ENCODE measurements around the gene PZP. TPM values are rescaled to one million over a fixed set of nuclear protein-coding genes. Genes with fewer than 3 reads are reported as not detected.

Gene PZP
- total and polyA plus RNA-seq, 2 of the 8 experiments (the other 6 are each of a cell fraction or from before 2014, with no cell fraction given) = 0.08 TPM; not detected in 1

DNA sequence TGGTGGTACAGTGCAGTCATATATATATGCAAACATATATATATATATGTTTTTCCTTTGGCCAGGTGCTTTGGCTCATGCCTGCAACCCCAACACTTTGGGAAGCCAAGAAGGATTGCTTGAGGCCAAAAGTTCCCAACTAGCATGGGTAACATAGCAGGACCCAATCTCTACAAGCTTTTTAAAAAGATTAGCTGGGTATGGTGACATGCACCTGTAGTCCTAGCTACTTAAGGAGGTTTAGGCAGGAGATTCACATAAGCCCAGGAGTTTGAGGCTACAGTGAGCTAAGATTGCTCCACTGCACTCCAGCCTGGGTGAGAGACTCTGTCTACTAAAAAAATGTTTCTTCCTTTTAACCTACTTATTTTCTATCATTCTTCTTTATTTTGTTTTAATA, 10.2 kb downstream of the PZP start:
- ChIA-PET CTCF (ENCODE audit: partially characterized antibody) (interaction anchor here (1.0 kb wide), 1 partner anchor 8 kb away, joined by 3 read pairs; no protein-coding TSS in a partner anchor), POLR2A (ENCODE audit: partially characterized antibody) (no interaction called here)
- Histone ChIP-seq H3K4me3 (ENCODE audit: extremely low read depth in 1 of 4, insufficient read depth in 2 of 4, low read depth in 3 of 4, low read length in 4 of 4) (no peak overlapping the region), H3K23ac (ENCODE audit: insufficient read length) (no peak overlapping the region), H3K4me1 (replicated peaks in 1 of 4; ENCODE audit: control insufficient read depth in 3 of 4, insufficient read depth in 4 of 4, low read length in 3 of 4) (no peaks in the 10 kb centered on the region), H2BK12ac (ENCODE audit: low read depth, low read length) (no peak overlapping the region), H3K9ac (replicated peaks in 1 of 4; ENCODE audit: extremely low read depth in 1 of 4, low read depth in 3 of 4, low read length in 3 of 4) (no peak overlapping the region), H4K8ac (ENCODE audit: extremely low read depth, insufficient read depth, low read length) (no peak overlapping the region), H2BK20ac (ENCODE audit: low read length) (no peak overlapping the region), H3K4me2 (ENCODE audit: insufficient read depth in 1 of 2, low read depth in 2 of 2, low read length in 2 of 2) (no peak overlapping the region), H3K27me3 (replicated peaks in 1 of 4; ENCODE audit: control insufficient read depth in 3 of 4, extremely low read depth in 1 of 4, insufficient read depth in 3 of 4, low read length in 3 of 4) (no peaks in the 10 kb centered on the region), H3K56ac (replicated peaks; ENCODE audit: insufficient read length, low read depth, low read length) (no peak overlapping the region), H3K4ac (replicated peaks; ENCODE audit: insufficient read length, low read depth, low read length) (no peak overlapping the region), H2AFZ (ENCODE audit: low read length) (no peak overlapping the region), H2AK5ac (ENCODE audit: low read depth, low read length) (no peak overlapping the region), H4K91ac (replicated peaks; ENCODE audit: insufficient read length, low read length) (no peak overlapping the region), H4K5ac (ENCODE audit: insufficient read length, low read depth, low read length) (no peak overlapping the region), H3K79me1 (ENCODE audit: low read depth, low read length) (no peaks in the 10 kb centered on the region), H3K9me3 (ENCODE audit: insufficient read depth in 2 of 2, low read depth in 1 of 2, low read length in 1 of 2) (no peaks in the 10 kb centered on the region; a peak in 1 of 4 replicates), H2BK5ac (ENCODE audit: low read depth, low read length) (no peak overlapping the region), H3K36me3 (ENCODE audit: control insufficient read depth in 2 of 4, insufficient read depth in 4 of 4, low read length in 3 of 4) (no peaks in the 10 kb centered on the region), H2BK15ac (ENCODE audit: low read length) (no peak overlapping the region), H3K14ac (ENCODE audit: insufficient read length) (no peak overlapping the region), H3K27ac (ENCODE audit: low read depth, low read length) (no peak overlapping the region), H3K23me2 (ENCODE audit: low read depth, low read length) (no peaks in the 10 kb centered on the region), H3K79me2 (ENCODE audit: control insufficient read depth in 1 of 2, insufficient read depth in 2 of 2, low read length in 2 of 2) (no peaks in the 10 kb centered on the region), H2BK120ac (replicated peaks; ENCODE audit: low read depth, low read length) (no peak overlapping the region), H4K20me1 (replicated peaks in 1 of 2; ENCODE audit: control insufficient read depth in 1 of 2, insufficient read depth in 2 of 2, low read length in 2 of 2) (no peaks in the 10 kb centered on the region), H3K18ac (ENCODE audit: extremely low read depth, low read length) (no peak overlapping the region)
- DNase-seq (ENCODE audit: low read depth in 1 of 2, low spot score in 2 of 2) = no peak
- no peak for FAIRE-seq
- TF ChIP-seq ASH2L (IDR thresholded peaks at IDR 0.05; ENCODE audit: low read length) (no peak), HDAC6 (IDR thresholded peaks at IDR 0.05; ENCODE audit: low read depth, low read length) (no peak), SP4 (IDR thresholded peaks at IDR 0.05; ENCODE audit: low read length) (no peak)
